GM18909 (cell line): ENCODE data around the gene TCF12.

Experiments
- ATAC-seq: cut with Tn5 transposase; IDR thresholded peaks from one replicate; pipeline ENCODE4 v1.9.1; 2021; ENCODE audit warnings: mild to moderate bottlenecking; ENCODE audit not compliant: unreplicated experiment, poor library complexity

TCF12 gene

DNA sequence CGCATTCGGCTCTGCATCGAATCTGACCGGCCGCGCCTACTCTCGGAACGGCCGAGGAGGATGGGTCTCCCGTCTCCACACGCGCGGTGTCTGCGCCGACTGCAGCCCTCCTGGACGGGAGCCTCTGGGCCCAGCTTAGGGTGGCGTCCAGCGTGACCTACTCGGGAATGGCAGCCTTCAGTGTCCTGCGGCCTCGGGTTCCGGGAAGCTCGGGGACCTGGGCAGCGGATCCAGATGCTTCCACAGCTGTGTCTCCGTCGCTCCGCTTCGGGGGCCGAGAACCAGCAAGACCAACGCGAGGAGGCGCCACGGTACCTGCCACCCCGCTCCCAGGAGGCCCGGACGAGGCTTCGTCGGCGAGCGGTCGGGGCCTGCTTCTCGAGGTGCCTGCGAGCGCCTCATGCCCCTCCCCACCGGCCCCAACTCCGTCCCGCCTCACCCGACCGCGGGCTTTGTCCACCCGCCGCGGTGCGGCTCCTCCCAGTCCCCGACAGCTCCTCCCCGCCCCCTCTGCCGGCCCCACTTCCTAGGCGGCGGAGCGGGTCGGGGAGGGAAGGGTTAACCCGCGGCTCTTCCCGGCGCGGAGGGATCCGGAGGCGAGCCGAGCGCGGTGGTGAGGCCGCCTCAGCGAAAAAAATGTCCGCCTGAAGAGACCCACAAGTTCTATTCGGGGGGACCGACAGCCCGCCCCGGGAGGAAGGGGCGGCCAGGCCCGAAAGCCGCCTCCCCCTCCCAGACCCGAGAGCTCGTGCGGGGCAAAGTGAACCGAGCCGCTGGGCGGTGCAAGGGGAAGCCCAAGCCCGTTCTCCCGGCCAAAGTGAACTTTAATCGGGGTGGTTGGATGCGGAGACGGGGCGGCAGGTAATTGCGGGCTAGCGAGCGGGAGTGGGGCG lies at the start of gene TCF12:
Gene TCF12, plus strand, starts transcription at position 599 of the 893 bp plus-strand sequence. CDS start 1,270 bp downstream, outside the sequence.
- peak; percentile 70 for ATAC-seq

- ATAC-seq: no peak
Measured at GRCh38 chr15:56869573-56869972, 48.9 kb upstream of the TCF12 start.

GRCh38 chr15:56871185-56871584 lies 47.3 kb upstream of the TCF12 start:
- ATAC-seq: no peak

DNA sequence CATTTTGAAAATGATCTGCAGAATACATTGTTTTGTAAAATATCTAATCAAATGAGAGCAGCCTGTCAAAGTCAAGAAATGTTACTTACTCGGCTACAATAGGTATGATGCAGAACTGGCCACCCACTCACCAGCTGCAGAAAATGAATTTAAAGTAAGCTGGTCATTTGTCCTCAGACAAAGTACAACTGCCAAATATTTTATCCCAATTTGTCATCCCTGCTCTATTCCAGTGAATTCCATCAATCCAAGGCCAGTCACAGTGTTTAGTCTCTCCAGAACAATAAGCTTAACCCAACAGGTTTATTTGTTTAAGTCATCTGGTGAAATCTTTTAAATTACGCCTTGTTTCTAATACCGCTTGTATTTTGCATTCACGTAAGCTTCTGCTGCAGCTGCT lies 46.6 kb upstream of the TCF12 start:
- no peak for ATAC-seq

GRCh38 chr15:56877255-56877970 lies 41.0 kb upstream of the TCF12 start:
- ATAC-seq: no peak

GRCh38 chr15:56879502-56879901 lies 38.9 kb upstream of the TCF12 start:
- ATAC-seq: no peak

GRCh38 chr15:56883088-56883487 lies 35.4 kb upstream of the TCF12 start:
- ATAC-seq: no peak

- no peak for ATAC-seq
Measured at GRCh38 chr15:56886363-56886931, 32.0 kb upstream of the TCF12 start.

DNA sequence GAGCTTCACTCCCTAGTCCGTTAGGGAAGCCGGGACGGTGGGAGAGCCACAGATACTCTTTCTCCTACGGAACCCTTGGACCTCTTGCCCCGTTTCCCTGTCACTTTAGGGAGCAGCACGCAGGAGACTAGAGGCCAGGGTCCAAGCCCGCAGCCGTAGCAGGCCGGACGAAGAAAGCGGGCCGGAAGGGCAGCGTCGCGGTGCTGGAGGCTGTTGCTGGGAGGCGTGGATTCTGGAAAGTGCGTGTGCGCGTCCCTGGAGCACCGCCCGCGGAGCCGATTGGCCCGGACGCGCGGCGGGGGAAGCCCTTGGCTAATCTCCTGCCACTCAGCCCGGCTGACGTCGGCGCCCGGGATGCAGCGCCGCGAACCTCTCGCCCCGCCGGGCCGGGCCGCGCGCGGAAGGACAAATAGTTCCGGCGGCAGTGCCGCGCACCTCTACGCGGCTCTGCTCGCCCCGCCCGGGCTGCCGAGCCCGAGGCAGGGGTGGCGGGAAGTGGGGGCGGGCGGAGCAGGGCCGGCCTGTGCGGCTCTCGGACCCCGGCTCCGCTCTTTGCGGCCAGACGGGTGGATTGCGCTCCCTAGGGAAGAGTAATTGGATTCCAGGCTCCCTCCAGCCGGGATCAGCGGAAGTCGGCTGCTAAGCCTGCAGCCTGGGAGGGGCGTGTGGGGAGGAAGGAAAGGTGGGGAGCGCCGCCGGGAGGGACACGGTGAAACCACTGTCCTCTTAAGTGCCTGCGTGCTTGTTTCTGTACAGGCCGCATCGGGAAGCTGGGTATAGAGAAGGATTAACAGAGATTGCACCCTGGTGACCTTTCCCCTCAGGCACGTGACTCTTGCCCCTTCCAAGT lies 31.3 kb upstream of the TCF12 start:
- ATAC-seq: peak; percentile 88

DNA sequence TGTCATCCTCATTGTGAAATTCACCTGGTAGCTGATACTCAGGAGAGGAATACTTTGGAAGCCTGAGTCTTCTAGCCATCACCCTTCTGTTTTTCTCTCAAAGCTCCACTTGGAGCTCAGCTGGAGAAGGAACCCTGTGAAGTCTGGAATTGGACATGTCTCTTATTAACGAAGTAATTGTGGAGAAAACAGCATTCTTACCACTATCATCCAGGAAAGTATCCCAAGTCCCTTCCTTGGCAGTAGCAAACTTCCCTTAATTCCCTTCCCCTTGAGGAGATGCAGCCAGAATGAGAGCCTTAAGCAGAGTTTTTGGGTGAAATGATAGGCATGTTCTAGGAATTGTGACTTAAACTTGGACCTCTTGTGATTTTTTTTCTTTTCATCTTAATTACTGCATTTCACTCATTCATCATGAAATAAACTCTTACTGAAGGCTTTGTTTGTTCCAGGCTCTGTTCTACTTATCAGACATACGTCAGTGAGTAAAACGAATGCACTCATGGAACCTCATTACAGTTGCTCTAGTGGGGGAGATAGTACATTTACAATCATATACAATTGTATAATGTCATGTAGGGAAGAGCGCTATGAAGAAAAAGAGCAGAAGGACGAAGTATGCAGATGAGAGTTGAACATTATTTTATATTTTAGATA lies 30.5 kb upstream of the TCF12 start:
- no peak for ATAC-seq

DNA sequence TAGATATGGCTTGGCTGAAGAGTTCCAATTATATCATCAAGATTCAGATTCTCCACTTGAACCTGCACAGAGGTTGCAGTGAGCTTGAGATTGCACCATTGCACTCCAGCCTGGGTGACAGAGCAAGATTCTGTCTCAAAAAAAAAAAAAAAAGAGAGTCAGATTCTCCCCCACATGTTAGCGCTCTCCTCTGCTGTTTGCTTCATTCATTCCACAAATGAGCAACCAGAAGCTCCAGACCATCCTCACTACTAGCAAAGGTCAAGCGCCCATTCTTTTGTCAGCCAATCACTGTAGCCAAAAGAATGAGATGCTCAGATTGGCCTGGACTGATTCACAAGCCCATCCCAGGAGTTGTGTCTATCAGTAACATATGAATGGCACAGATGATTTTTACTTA lies 28.4 kb upstream of the TCF12 start:
- no peak for ATAC-seq

GRCh38 chr15:56891852-56892440 lies 26.5 kb upstream of the TCF12 start:
- no peak for ATAC-seq

GRCh38 chr15:56892659-56893363 lies 25.6 kb upstream of the TCF12 start:
- no peak for ATAC-seq

GRCh38 chr15:56893364-56893678 lies 25.1 kb upstream of the TCF12 start:
- no peak for ATAC-seq

DNA sequence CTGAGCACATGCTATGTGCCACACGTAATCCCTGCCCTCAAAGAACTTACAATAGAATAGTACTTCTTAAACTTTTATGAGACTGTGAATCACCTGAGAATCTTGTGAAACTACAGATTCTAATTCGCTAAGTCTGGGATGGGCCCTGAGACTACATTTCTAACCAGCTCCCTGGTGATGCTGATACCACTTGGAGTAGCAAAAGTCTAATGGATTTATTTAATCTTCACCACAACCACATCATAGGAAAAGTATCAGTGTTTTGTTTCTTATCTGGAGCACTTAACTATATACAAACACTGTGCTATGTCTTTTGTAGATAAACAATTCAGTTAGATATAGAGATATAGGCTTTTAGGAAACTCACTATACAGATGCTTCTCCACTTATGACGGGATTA lies 23.8 kb upstream of the TCF12 start:
- no peak for ATAC-seq

DNA sequence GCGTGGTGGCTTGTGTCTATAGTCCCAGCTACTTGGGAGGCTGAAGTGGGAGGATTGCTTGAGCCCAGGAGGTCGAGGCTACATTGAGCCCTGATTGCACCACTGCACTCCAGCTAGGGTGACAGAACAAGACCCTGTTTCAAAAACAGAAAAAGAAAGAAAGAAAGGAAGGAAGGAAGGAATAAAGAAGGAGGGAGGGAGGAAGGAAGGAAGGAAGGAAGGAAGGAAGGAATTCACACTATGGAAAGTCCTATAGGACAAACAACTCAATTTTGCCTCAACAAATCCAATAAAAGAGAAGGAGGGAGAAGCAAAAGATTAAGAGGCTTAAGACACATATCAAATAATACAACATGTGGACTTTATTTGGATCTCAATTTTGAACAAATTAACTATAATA lies 16.5 kb upstream of the TCF12 start:
- ATAC-seq: no peak

DNA sequence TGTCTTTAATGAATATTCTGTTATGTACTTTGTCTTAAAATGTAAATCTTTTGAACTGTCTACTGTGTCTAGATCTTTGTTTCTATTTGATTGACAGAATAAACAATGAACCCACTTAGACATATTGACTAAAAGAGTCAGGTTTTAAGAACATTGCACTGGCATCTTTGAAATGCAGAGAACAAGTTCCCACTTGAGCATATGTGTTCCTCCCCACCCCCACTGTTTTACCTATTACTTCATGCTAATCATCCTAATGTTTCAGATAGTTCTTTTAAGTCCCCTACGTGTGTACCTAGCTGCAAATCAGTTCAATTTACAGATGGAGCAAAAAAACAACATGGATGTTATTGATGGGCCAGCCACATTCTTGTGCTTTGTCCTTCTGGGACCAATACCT lies 11.7 kb upstream of the TCF12 start:
- no peak for ATAC-seq

- no peak for ATAC-seq
Measured at GRCh38 chr15:56910801-56911200, 7.6 kb upstream of the TCF12 start.

DNA sequence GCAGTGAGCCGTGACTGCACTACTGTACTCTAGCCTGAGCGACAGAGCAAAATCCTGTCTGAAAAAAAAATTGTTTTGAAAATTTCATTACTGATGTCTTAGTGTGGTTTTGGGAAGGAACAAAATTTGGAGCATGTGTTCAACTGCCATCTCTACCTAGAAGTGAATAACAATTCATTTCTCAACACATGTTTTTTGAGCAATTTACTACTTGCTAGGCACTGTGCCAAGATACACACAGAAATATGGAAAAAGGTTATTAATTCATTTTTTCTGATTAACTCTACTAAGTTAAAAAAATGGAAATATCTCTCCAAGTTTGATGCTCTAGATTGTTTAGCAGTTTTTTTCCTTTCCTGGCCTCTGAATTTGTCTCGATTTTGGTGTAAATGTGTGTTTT lies 5.2 kb upstream of the TCF12 start:
- no peak for ATAC-seq
